NCI-H187 treated with DMSO at 0.1 percent for 48 hours (cell line): Measurements from ENCODE around the gene ARL15.

Experiments used
- DNase-seq: peaks from one replicate; lab custom pipeline; 2025; lab: John Stamatoyannopoulos, UW

Gene ARL15

DNA sequence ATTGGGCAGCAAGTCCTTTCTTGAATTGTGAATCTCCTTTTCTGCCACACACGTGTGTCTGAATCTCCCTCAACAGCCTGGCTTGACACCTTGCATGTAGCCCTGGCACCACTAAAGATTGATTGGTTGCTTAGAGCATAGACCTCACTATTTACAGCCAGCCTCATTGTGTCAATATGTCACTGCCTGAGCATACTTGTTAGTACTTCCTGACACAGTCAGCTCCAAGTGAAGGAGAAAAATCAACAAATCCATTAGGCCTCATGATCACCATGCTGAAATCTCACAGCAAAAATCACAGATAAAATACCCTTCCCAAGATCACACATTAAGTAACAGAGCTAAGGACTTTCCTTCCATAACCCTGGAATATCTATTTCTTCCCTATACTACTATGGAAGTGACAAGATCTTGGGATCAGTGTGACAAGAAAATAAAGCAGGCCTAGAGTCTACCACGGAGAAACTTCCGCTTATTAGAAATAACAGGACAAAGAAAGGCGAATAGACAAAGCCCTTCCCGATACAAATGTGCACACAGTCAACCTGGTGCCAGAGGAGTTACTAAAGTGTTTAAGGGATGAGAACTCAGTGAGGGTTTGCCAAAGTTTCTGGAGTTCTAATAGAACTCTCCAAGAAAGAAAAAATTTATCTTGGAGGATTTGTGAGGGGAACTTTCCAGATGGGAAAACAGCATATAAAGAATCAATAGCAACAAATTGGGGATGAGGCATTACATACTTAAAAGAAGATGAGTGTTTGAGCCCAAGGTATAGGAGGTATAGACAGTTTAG is 5.6 kb upstream of the ARL15 start:
- no peak for DNase-seq

DNA sequence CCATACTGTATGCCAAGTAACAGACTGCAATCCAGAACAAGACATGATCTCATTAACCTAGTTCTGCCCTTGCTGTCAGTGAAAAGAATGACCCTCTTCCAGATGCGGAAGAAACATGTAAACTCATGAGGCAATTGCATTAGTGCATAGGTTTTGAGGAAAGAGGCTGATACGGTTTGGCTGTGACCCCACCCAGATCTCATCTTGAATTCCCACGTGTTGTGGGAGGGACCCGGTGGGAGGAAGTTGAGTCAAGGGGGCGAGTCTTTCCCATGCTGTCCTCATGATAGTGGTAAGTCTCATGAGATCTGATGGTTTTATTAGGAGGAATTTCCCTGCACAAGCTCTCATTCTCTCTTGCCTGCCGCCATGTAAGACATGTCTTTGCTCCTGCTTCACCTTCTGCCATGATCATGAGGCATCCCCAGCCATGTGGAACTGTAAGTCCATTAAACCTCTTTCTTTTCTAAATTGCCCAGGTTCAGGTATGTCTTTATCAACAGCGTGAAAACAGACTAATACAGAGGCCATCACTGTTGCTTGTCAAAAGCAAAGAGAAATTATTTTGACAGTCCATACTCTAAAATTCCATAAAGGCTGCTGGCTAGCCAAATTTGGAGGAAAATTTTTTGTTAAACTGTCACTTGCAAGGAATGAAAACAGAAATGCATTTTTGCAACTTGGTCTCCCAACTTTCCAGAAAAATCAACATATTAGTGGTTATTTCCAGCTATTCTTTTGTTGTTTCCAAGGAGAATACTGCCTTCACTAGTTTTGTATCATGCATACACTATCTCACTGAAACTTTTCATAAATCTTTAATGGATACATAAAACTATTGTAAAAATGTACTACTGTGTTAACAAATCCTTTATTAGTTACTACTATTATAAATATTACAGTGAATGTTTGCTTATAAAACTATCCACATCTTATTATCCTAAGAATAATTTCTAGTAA is 3.2 kb upstream of the ARL15 start:
- DNase-seq, result no peak

DNA sequence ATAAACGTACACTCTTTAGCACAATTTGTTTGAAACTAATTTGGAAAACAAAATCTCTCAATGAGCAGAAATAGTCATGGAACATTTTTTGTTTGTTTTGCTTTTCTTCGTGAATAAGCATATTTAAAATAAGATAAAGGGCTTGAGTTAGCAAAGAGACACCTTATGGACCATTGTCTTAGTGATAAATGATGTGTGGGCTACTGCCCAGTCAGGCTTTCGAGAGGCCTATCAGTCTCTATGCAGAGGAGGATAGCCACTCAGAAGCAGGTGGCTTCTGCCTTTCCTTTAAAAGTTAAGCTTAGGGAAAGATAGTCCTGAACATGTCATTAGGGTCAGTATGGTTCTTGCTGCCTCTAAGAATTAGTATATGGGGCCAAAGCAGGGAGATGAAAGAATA is 2.1 kb upstream of the ARL15 start:
- DNase-seq, result no peak

DNA sequence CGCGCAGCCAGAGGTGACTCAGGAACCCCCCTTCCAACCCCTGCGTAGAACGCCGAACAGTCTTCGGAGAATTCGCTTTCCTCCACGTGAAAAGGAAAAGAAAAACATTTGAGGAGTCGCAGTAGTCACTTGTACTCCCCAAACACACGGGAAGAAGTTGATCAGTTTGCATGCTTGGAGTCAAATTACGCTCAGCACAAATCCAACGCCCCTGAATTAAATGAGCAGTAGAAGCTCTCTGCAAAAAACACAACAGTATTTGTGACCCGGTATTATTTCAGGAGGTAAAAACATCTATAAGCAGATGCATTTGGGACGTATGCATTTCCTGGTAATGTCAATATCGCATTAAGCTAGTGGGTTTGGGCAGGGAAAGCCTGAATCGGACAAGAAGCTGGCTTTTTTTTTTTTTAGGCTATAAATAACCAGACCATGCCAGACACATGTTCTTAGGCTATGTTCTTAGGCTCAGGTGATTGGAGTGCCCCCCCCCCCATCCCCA is 854 bp upstream of the ARL15 start:
- no peak for DNase-seq

DNA sequence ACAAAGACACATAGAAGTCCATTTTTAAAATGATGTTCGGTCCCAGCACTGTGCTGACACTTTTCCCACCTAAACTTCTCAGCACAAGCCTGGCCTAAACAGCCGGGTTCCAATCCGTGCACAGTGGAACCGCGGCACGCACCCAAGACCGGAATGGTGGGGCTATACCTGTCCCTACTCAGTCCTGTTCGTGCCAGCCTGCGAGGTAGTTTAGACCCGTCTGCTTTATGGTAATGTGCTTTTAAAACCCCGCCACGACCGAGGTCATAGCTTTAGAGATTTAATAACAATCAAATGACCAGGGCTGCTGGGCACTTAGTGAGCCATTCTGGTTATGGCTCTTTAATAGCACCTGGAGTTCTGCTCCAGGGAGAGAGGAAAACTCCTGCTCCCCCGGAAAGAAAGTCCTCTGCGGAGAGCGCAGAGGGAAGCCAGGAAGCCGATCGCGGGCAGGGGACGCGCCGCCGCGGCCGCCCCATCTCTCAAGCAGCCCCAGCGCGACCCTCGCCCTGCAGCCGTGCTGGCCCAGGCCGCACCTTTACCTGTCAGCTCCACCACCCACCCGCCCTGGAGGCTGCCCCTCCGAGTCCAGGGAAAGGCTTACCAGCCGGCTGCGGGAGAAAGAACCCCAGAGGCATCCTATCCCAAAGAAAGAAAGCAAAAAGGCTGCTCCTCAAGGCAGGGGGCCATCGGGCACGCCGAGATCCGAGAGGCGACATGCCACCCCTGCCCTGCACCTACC is 511 bp downstream of the ARL15 start:
- DNase-seq, result no peak

DNA sequence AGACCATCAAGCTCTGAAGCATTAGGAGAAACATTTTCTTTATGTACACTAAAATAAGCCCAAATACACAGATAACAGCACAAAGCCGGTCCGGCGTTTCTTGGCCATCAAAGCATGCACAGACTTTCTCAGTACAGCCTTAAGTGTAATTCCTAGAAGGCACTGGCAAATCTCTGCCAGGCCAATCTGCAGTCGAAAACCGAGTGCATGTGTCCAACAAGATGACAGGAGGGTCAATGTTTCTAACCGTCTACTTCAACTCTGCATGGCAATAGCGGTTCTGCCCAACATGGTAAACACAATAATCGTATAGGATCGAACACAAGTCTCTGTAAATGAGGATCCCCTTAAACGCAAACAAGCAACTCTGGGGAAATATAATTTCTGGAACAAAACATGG is 1.1 kb downstream of the ARL15 start:
- no peak for DNase-seq

DNA sequence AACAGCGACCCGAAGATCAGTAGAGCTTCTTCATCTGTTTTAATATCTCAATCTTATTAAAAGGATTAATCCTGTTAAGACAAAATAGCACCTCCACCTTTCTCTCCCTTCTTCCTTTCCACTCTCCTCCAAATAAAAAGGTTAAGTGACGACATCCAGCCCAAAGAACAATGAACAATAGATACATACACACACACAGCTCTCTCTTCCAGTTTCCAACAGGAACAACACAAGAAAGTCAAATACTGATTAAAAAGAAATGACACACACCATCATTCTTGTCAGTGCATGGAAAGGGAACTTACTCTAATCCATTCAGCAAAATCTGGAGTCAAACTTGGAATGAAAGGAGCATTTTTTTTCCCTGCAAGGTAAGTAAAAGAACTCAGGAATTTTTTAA is 2.8 kb downstream of the ARL15 start:
- no peak for DNase-seq

DNA sequence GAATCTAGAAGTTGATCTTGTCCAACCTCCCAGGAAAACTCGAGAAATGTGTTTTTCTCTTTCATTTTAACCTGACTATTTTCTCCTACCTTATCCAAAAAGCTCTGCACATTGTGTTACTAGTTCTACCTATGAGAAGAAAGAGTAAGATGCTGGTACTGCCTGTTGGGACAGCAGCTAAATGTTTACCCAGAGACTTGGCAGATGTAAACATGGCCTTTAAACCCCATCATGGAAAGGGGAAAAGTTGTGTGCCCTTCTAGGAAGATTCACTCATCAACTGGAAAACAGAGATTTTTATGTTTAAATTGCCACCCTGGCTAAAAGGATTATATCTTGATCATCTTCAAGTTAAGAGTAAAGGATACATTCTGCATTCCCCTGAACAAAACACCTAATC is 3.5 kb downstream of the ARL15 start:
- no peak for DNase-seq

DNA sequence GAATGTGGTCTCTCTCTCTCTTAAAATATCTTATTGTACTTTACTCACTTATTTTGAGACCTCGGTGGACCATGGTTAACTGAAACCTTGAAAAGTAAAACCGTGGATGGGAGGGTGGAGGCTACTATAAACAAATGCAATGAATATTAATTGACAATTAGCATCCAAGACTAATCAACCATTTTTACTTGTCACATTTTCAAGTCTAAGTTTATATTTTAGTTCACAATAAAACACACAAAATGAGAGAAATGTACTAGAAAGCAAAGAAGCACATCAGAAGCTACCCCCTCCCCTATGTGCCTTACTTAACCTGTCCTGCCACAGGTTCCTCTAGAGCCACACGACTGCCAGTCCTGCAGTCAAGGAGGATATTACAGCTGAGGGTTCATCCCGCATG is 4.6 kb downstream of the ARL15 start:
- no peak for DNase-seq

DNA sequence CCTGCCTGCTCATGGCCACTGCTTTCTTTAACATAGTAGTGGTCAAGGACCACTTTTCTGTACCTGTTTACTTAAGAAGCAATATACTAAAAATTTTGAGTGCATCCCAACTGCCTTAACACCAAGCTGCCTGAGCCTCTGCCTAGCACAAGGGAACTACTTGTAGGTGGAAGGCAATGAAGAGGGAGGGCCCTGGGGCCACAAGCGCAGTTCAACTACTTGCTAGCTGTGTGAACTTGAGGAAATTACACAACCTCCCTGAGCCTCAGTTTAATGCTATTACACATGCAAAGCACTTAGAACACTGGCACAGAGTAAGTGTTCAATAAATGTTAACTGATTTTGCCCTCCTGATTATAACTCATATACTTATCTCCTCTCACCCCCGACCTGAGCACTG is 6.3 kb downstream of the ARL15 start:
- DNase-seq, result no peak

DNA sequence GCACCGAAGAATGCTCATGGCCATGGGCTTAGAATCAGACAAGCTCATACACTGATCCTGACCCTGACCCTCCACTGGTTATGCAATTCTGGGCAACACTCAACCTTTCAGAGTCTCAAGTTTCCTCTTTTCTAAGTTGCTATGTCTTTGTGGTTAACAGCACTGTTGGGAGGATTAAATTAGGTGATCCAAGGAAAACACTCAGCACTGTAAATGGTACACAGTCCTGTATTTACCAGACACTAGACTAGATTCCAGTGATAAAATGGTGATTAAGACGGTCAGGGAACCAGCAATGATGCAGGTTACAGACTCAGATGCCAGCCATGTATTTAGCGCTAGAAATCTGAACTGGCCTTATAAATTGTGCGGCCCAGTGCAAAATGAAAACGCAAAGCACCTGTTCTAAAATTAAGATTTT is 8.1 kb downstream of the ARL15 start:
- no peak for DNase-seq

DNA sequence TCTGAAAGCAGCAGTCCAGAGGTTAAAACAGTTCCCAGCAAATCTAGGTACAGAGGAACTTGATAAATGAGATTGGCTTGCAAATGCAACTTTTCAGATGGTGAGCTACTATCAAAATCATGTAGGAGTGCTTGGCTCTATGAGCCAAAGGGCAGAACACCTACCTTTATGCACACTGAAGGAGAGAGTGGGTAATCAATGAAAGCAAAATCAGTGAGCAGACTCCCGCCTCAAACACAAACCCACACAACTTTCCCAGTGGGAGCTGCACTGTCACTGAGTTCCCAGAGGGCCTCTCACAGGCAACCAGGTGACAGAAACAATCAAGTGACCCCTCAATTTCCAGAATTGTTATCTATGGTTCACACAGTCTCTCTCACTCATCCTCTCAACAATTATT is 8.5 kb downstream of the ARL15 start:
- no peak for DNase-seq

DNA sequence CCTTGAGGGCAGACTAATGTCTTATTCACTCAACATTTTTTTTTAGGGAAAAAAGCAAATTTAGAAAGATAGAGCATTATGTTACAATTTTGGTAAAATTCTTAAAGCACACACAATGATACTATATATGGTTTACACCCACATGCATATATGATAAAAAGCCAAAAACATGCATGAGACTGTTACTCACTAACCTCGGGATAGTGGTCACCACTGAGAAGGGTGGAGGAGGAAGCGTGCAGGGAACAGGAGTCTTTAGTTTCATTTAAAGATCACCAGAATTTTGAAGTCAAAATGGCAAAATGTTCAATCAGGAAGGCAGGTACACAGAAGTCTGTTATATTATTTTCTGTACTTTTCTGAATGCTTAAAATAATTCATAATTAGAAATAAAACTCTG is 9.2 kb downstream of the ARL15 start:
- no peak for DNase-seq

DNA sequence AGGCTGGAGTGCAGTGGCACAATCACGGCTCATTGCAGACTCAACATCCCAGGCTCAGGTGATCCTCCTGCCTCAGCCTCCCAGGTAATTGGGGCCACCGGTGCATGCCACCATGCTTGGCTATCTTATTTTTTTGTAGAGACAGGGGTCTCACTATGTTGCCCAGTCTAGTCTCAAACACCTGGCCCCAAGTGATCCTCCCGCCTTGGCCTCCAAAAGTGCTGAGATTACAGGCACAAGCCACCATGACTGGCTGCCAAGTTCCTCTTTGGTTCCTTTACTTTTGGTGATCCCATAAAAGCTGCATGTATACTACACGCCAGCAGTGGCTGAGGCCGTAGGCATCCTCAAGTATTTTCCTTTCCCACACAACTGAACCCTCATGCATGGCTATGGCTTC is 11.4 kb downstream of the ARL15 start:
- DNase-seq, result no peak

DNA sequence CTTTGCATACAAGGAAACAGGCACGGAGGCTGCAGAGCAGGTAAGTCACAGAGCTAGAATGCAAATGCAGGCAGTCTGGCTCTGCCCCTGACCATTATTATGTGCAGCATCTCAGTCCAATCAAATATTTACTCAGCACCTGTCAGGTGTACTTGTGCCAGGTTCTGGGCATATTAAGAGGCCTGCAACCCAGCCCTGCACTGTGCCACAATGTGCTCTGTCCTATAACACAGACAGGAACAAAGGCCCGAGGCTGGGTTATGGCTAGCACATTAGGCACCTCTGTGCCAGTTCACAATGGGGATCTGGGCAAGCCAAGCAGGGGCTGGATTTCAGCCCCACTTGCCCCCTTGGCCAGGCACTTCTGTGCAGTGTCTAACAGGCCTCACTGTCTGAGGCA is 14.0 kb downstream of the ARL15 start:
- no peak for DNase-seq

DNA sequence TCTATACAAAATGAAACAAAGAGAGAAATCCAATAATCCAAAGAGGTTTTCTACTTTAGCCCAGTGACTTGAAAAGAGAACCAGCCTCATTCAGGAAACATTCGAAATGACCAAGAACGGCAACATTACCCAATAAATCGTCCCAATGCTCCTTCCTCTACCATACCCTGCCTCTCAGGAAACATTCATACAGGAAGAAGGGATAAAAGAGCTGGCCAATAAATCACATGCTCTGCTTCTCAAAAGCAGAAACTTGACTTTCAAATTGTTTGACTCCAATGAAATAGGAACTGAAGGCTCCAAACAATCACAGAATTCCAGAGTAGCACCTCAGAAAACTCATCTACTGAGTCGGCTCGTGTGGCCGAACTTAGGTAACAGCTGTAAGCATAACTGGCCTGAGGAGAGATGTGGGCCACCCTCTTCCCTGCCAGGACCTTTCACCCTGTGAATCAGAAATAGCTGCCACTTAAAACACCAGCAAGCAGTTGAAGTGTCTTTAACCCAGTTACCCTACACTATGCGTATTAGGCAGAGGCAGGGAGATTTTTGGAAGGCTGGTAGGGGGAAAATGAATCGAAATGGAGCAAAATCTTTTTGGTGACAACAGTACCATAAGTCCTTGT is 14.6 kb downstream of the ARL15 start:
- no peak for DNase-seq

DNA sequence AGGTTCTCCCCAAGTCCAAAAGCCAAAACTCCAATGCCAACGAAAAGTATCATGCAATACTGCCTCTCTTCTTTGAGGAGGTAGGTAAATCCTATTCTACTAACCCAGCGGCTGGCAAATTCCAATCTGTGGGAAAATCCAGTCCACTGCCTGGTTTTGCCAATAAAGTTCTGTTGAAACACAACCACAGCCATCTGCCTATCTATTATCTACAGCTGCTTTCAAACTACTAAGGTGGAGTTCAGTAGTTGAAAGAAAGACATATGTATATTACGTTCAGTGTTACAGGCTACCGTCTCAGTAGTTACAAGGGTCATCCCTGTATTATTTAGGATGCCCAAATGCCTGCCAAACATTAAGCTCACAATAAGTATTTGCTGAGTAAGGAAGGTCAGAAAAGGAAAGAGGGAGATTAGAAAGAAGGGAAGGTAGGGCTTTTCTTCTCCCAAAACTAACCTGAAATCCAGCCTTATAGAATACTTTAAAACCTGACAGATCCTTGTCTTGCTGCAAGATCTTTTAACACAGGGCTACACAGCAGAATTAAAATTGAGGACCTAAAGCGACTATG is 16.2 kb downstream of the ARL15 start:
- no peak for DNase-seq

DNA sequence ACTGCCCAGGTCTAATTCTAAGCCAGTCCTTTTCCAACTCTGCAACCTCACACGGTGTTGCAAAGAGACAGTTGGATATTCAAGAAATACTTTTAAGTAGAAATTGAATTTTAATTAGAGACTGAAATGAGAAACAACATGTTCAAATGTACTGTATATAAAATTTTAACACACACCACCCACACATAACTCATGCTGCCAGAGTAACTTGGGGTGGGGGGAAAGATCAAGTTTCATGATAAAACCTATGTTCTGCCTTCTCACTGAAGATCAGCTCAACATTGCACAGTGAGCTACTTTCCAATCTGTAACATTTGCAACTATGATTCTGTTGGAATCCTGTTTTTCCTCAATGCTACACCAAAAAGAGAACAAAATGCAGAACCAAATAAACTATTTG is 17.5 kb downstream of the ARL15 start:
- no peak for DNase-seq

DNA sequence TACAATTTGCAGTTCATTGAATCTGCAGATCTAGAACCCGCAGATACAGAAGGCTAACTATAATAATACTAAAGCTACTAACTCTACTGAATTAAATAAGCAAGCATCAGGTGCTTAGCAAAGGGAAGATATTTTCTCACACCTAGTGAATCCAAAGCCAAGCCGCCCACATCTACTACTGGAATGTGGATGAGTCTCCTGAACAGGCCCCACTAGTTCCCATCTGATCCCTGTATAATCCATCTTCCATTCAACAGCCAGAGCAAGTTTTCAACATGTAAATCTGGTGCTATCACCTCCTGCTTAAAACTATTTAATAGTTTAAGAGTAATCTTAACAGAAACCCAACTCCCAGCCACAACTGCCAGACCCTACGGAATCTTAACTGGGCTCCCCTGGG is 18.9 kb downstream of the ARL15 start:
- no peak for DNase-seq

DNA sequence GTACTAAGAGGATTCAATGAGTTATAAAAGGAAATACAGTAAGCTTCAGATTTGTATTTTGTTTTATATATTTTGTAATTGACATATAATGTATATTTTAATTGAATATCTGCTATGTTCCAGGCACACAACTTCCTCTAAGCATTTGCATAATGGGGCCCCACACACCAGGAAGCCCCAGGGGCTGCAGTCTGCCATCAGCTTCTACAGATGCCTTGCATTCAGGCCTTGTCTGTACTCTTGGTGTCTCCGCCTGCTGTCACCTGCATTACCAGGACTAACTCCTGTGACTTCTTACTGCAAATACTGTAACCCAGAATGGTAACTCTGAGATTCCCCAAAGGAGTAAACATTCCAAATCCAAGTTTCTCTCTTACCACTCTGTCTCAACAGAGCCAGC is 20.6 kb downstream of the ARL15 start:
- no peak for DNase-seq

DNA sequence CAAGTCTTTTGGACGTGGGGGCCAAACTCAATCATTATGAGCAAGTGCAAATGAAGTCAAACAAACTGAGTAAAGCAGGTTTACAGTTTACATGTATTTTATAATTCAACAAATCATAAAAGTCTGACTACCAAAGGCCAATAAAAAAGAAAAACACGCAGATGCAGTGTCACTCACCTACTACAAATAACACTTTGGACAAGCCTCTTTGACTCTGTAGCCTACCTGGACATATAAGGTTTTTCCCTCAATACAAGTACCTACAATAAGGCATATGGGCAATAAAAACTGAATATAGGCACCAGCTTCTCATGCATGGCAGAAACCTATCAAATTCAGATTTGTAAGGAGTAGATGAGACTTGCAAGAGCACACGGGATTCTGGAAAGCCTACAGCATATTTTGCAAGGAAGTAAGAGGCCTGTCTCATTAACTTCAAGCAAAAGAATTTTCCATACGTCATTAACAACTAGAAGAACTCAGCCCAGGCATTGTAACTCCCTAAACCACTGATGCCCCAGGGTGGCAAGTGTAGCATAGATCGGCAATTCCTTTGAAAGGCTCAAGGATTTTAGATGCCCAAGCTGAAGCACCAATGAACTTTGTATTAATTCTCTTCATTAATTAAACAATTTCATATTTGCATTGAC is 21.7 kb downstream of the ARL15 start:
- no peak for DNase-seq
